Measurements from ENCODE around the gene NXPH3.

NXPH3 gene

GRCh38 chr17:49552070-49552751 lies 23.5 kb upstream of the NXPH3 start (continued):
- TF ChIP-seq KLF17 (tag by site-specific recombination; IDR thresholded peaks at IDR 0.05) (peak; percentile 66), KLF10 (tag by site-specific recombination; IDR thresholded peaks at IDR 0.05) (no peak), ZNF610 (tag by site-specific recombination; IDR thresholded peaks at IDR 0.05; ENCODE audit: borderline replicate concordance) (no peak), ZNF341 (tag by site-specific recombination; IDR thresholded peaks at IDR 0.05; ENCODE audit: low read depth) (no peak), ZNF121 (tag by site-specific recombination; IDR thresholded peaks at IDR 0.05) (no peak), ZNF529 (tag by site-specific recombination; IDR thresholded peaks at IDR 0.05; ENCODE audit: insufficient replicate concordance) (no peak), ZNF324 (tag by site-specific recombination; IDR thresholded peaks at IDR 0.05) (no peak), ZFHX2 (tag by site-specific recombination; conservative IDR thresholded peaks at IDR 0.05) (peak; percentile 69), ZSCAN30 (tag by site-specific recombination; IDR thresholded peaks at IDR 0.05) (no peak), ZNF292 (tag by site-specific recombination; IDR thresholded peaks at IDR 0.05; ENCODE audit: borderline replicate concordance, low read depth) (no peak)

- ChIA-PET POLR2A (interaction anchor here (1.1 kb wide), 2 partner anchors 89 to 140 kb away, joined by 3 read pairs; partner anchors contain the start of gene PHB1), CTCF (interaction anchor here (0.5 to 9.5 kb wide), 7 partner anchors 49 to 1528 kb away, joined by 3 to 303 read pairs (median 14); no protein-coding TSS in a partner anchor)
- no peaks in the 10 kb centered on the region for H3K9me3 ChIP-seq (ENCODE audit: control insufficient read depth, insufficient read depth, low read depth, low read length)
- H3K27ac ChIP-seq (ENCODE audit: extremely low read depth, low read depth, low read length) = no peak overlapping the region
- H3K36me3 ChIP-seq (ENCODE audit: control insufficient read depth in 2 of 2, insufficient read depth in 1 of 2, low read length in 2 of 2) = no peaks in the 10 kb centered on the region
- TF ChIP-seq ZNF26 (tag by site-specific recombination; IDR thresholded peaks at IDR 0.05) (no peak), ZFP3 (tag by site-specific recombination; IDR thresholded peaks at IDR 0.05; ENCODE audit: low read depth) (peak; percentile 91)
- H3K4me1 ChIP-seq (ENCODE audit: control insufficient read depth, insufficient read depth, low read length) = 0 out of 2 replicates have a peak, but pooled peaks cover 2% of the 10 kb centered on the region
- H3K4me3 ChIP-seq (ENCODE audit: low read depth, low read length) = no peak overlapping the region
These were observed 21.9 kb upstream of the NXPH3 start for GRCh38 chr17:49553676-49554335.

GRCh38 chr17:49554694-49555494 lies 20.8 kb upstream of the NXPH3 start:
- Histone ChIP-seq H3K9me3 (ENCODE audit: control insufficient read depth, insufficient read depth, low read depth, low read length) (no peaks in the 10 kb centered on the region), H3K27ac (ENCODE audit: extremely low read depth, low read depth, low read length) (no peak overlapping the region), H3K4me3 (ENCODE audit: low read depth, low read length) (no peak overlapping the region), H3K36me3 (ENCODE audit: control insufficient read depth in 2 of 2, insufficient read depth in 1 of 2, low read length in 2 of 2) (no peaks in the 10 kb centered on the region), H3K4me1 (ENCODE audit: control insufficient read depth, insufficient read depth, low read length) (0 out of 2 replicates have a peak, but pooled peaks cover 2% of the 10 kb centered on the region)
- ChIA-PET CTCF (interaction anchor here (0.7 to 9.5 kb wide), 31 partner anchors 9 to 442 kb away, joined by 3 to 303 read pairs (median 15); partner anchors contain the start of genes DLX3, NGFR, PHB1 and SLC35B1), POLR2A (no interaction called here)
- peak; percentile 39 for TF ChIP-seq ZNF585B (tag by site-specific recombination; IDR thresholded peaks at IDR 0.05)
- no peak for TF ChIP-seq ZNF266 (tag by site-specific recombination; IDR thresholded peaks at IDR 0.05; ENCODE audit: low read depth)
- TF ChIP-seq ZNF335 (tag by site-specific recombination; conservative IDR thresholded peaks at IDR 0.05) = no peak
